H1 (cell line): ENCODE data around the gene HACD4.

Experiments
- ATF3 ChIP-seq: IDR thresholded peaks from 2 replicates; pipeline ENCODE4 v1.6.1; 2011; ENCODE audit warnings: low read depth, mild to moderate bottlenecking, low read length; ENCODE audit not compliant: insufficient read depth
- CEBPB ChIP-seq: IDR thresholded peaks from 2 replicates; pipeline ENCODE4 v1.6.1; 2012; ENCODE audit warnings: low read depth, low read length
- CTCF ChIP-seq, 3 experiments: IDR thresholded peaks; 1 replicate in 2 of 3; 2 replicates in 1 of 3; pipeline versions ENCODE4 v1.5.1 to v1.6.1; 2011; ENCODE audit warnings: low read length in 3 of 3, mild to moderate bottlenecking in 3 of 3, inconsistent platforms in 2 of 3, low read depth in 1 of 3, moderate library complexity in 1 of 3; ENCODE audit not compliant: insufficient read depth in 1 of 3; ENCODE audit errors: control extremely low read depth in 1 of 3
- EP300 ChIP-seq, 2 experiments: IDR thresholded peaks; 1 replicate in 1 of 2; 2 replicates in 1 of 2; pipeline ENCODE4 v1.6.1; 2011 to 2012; ENCODE audit warnings: low read depth in 2 of 2, low read length in 2 of 2, mild to moderate bottlenecking in 2 of 2, borderline replicate concordance in 1 of 2, inconsistent platforms in 1 of 2, moderate library complexity in 1 of 2
- EZH2 ChIP-seq: fragments of 200-600 bp; sonication (generic); IDR thresholded peaks from 2 replicates; pipeline ENCODE4 v1.7.1; 2012; ENCODE audit warnings: low read depth, mild to moderate bottlenecking, moderate library complexity, low read length, inconsistent platforms; ENCODE audit not compliant: severe bottlenecking
- MAFK ChIP-seq: IDR thresholded peaks from 2 replicates; pipeline ENCODE4 v1.6.1; 2012; ENCODE audit warnings: low read depth, mild to moderate bottlenecking, improper control_type of control experiment, low read length
- POLR2A ChIP-seq, 2 experiments: IDR thresholded peaks; 1 replicate in 1 of 2; 2 replicates in 1 of 2; pipeline ENCODE4 v1.6.1; 2011; ENCODE audit warnings: low read depth in 2 of 2, low read length in 2 of 2, mild to moderate bottlenecking in 2 of 2; ENCODE audit errors: control extremely low read depth in 1 of 2
- RAD21 ChIP-seq, 2 experiments: IDR thresholded peaks in 1 of 2; conservative IDR thresholded peaks in 1 of 2; 2 replicates each; pipeline ENCODE4 v1.6.1; 2011; ENCODE audit warnings: low read depth in 2 of 2, low read length in 2 of 2, improper control_type of control experiment in 1 of 2, inconsistent platforms in 1 of 2, mild to moderate bottlenecking in 1 of 2, moderate library complexity in 1 of 2
- RFX5 ChIP-seq: IDR thresholded peaks from 2 replicates; pipeline ENCODE4 v1.6.1; 2011; ENCODE audit warnings: low read depth, low read length, improper control_type of control experiment, borderline replicate concordance
- SP1 ChIP-seq: IDR thresholded peaks from 2 replicates; pipeline ENCODE4 v1.6.1; 2011; ENCODE audit warnings: low read depth, low read length
- TEAD4 ChIP-seq: IDR thresholded peaks from 2 replicates; pipeline ENCODE4 v1.6.1; 2012; ENCODE audit warnings: low read depth, low read length, inconsistent platforms, mixed read lengths
- TF ChIP-seq, protein P1 (sequence below): IDR thresholded peaks from 2 replicates; pipeline ENCODE4 v1.6.1; 2012; ENCODE audit warnings: inconsistent platforms

DNA sequence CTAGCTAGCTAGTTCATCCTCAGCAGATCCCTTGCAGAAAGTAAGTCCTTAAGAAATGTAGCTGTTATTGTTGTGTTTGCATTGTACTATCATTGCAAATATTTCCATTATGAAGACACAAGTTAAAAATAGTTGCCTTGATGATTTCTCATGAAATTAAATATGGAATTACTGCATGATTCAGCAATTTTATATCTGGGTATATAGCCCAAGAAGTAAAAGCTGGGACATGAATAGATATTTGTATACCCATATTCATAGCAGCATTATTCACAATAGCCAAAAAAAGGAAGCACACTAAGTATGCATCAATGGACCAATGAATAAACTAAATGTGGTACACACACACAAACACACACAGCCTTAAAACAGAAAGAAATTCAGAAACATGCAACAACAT is 39.5 kb upstream of the HACD4 start:
- TF ChIP-seq TEAD4 = no peak
- TF ChIP-seq MAFK = no peak
- no peak for TF ChIP-seq CTCF (IDR thresholded peaks at IDR 0.05; ENCODE audit: control extremely low read depth in 1 of 3, insufficient read depth in 1 of 3, low read depth in 1 of 3, low read length in 3 of 3)
- TF ChIP-seq POLR2A (IDR thresholded peaks at IDR 0.05; ENCODE audit: control extremely low read depth in 1 of 2, low read depth in 2 of 2, low read length in 2 of 2) = no peak
- TF ChIP-seq, protein P1, sequence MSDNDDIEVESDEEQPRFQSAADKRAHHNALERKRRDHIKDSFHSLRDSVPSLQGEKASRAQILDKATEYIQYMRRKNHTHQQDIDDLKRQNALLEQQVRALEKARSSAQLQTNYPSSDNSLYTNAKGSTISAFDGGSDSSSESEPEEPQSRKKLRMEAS = no peak
- TF ChIP-seq EP300 (IDR thresholded peaks at IDR 0.05; ENCODE audit: borderline replicate concordance in 1 of 2, low read depth in 2 of 2, low read length in 2 of 2) = no peak
- TF ChIP-seq RFX5 = no peak
- no peak for TF ChIP-seq ATF3
- no peak for TF ChIP-seq SP1
- no peak for TF ChIP-seq RAD21 (IDR thresholded peaks at IDR 0.05 in 1 of 2, conservative IDR thresholded peaks at IDR 0.05 in 1 of 2; ENCODE audit: low read depth in 2 of 2, low read length in 2 of 2)
- no peak for TF ChIP-seq CEBPB
- TF ChIP-seq EZH2 = no peak
